Mononuclear cell (primary cell): Measurements from ENCODE around the gene PCCA. TPM values are rescaled to one million over a fixed set of nuclear protein-coding genes. Genes with fewer than 3 reads are reported as not detected.

Experiments used
- H3K27me3 ChIP-seq: 2 replicates; pipeline ENCODE4 v1.6.0; 2011; ENCODE audit warnings: low read length, control low read depth; ENCODE audit not compliant: insufficient read depth
- H3K4me1 ChIP-seq: 2 replicates; pipeline ENCODE4 v1.5.1; 2011; ENCODE audit warnings: mild to moderate bottlenecking, low read length, control low read depth; ENCODE audit not compliant: insufficient read depth
- H3K4me3 ChIP-seq: 2 replicates; pipeline ENCODE4 v1.5.1; 2011; ENCODE audit warnings: mild to moderate bottlenecking, low read length, moderate library complexity
- H3K9me3 ChIP-seq: 2 replicates; pipeline ENCODE4 v1.5.1; 2011; ENCODE audit warnings: low read depth, mild to moderate bottlenecking, control low read depth, low read length
- total RNA-seq: library from RNA; depleted of rRNA; stranded (reverse); fragments of >200 nt; gene quantifications from one replicate; pipeline ENCODE4 v1.2.3, GENCODE V29; 2012

The PCCA gene
- total RNA-seq, 1 donor: 7.9 TPM

GRCh38 chr13:100480676-100481075 lies 391.8 kb downstream of the PCCA start:
- H3K27me3 ChIP-seq: no peaks in the 10 kb centered on the region
- H3K4me1 ChIP-seq: peaks cover 8% of the 10 kb centered on the region
- no peaks in the 10 kb centered on the region for H3K9me3 ChIP-seq
- H3K4me3 ChIP-seq: no peak overlapping the region

- Histone ChIP-seq H3K4me1 (peaks cover 8% of the 10 kb centered on the region), H3K4me3 (no peak overlapping the region), H3K9me3 (no peaks in the 10 kb centered on the region), H3K27me3 (no peaks in the 10 kb centered on the region)
These were observed 394.2 kb downstream of the PCCA start for GRCh38 chr13:100483139-100483538.

- no peak overlapping the region for H3K4me3 ChIP-seq
- H3K4me1 ChIP-seq: peaks cover 8% of the 10 kb centered on the region
- no peaks in the 10 kb centered on the region for H3K27me3 ChIP-seq
- no peaks in the 10 kb centered on the region for H3K9me3 ChIP-seq
These were observed 395.0 kb downstream of the PCCA start for GRCh38 chr13:100483841-100484381.

- Histone ChIP-seq H3K4me1 (peaks cover 9% of the 10 kb centered on the region), H3K9me3 (no peaks in the 10 kb centered on the region), H3K27me3 (no peaks in the 10 kb centered on the region), H3K4me3 (no peak overlapping the region)
These were observed 395.8 kb downstream of the PCCA start for GRCh38 chr13:100484702-100485101.

- Histone ChIP-seq H3K4me1 (peaks cover 12% of the 10 kb centered on the region), H3K9me3 (no peaks in the 10 kb centered on the region), H3K27me3 (no peaks in the 10 kb centered on the region), H3K4me3 (no peak overlapping the region)
These were observed 396.4 kb downstream of the PCCA start for GRCh38 chr13:100485265-100485664.

GRCh38 chr13:100490692-100491091 lies 401.8 kb downstream of the PCCA start:
- Histone ChIP-seq H3K27me3 (no peaks in the 10 kb centered on the region), H3K4me1 (peaks cover 44% of the 10 kb centered on the region), H3K9me3 (no peaks in the 10 kb centered on the region), H3K4me3 (no peak overlapping the region)

- peaks cover 44% of the 10 kb centered on the region for H3K4me1 ChIP-seq
- no peaks in the 10 kb centered on the region for H3K9me3 ChIP-seq
- H3K4me3 ChIP-seq: no peak overlapping the region
- H3K27me3 ChIP-seq: no peaks in the 10 kb centered on the region
These were observed 402.4 kb downstream of the PCCA start for GRCh38 chr13:100491164-100491842.

- no peaks in the 10 kb centered on the region for H3K27me3 ChIP-seq
- H3K9me3 ChIP-seq: no peaks in the 10 kb centered on the region
- peaks cover 58% of the 10 kb centered on the region for H3K4me1 ChIP-seq
- no peak overlapping the region for H3K4me3 ChIP-seq
These were observed 404.5 kb downstream of the PCCA start for GRCh38 chr13:100493418-100493817.

- Histone ChIP-seq H3K4me1 (peaks cover 52% of the 10 kb centered on the region), H3K27me3 (no peaks in the 10 kb centered on the region), H3K4me3 (no peak overlapping the region), H3K9me3 (no peaks in the 10 kb centered on the region)
These were observed 406.6 kb downstream of the PCCA start for GRCh38 chr13:100495455-100495854.

GRCh38 chr13:100497389-100497788 lies 408.5 kb downstream of the PCCA start:
- no peak overlapping the region for H3K4me3 ChIP-seq

GRCh38 chr13:100502446-100502845 lies 413.6 kb downstream of the PCCA start:
- Histone ChIP-seq H3K4me3 (no peak overlapping the region), H3K27me3 (no peaks in the 10 kb centered on the region), H3K4me1 (peaks cover 13% of the 10 kb centered on the region), H3K9me3 (no peaks in the 10 kb centered on the region)

More at GRCh38 chr13:100497389-100497788, 408.5 kb downstream of the PCCA start:
- Histone ChIP-seq H3K9me3 (no peaks in the 10 kb centered on the region), H3K4me1 (peaks cover 33% of the 10 kb centered on the region), H3K27me3 (no peaks in the 10 kb centered on the region)

GRCh38 chr13:100503622-100504021 lies 414.7 kb downstream of the PCCA start:
- no peak overlapping the region for H3K4me3 ChIP-seq
- H3K4me1 ChIP-seq: peaks cover 8% of the 10 kb centered on the region
- no peaks in the 10 kb centered on the region for H3K9me3 ChIP-seq
- no peaks in the 10 kb centered on the region for H3K27me3 ChIP-seq

GRCh38 chr13:100506154-100506553 lies 417.3 kb downstream of the PCCA start:
- no peaks in the 10 kb centered on the region for H3K27me3 ChIP-seq
- H3K9me3 ChIP-seq: no peaks in the 10 kb centered on the region
- H3K4me1 ChIP-seq: peaks cover 8% of the 10 kb centered on the region
- H3K4me3 ChIP-seq: no peak overlapping the region

GRCh38 chr13:100506600-100507422 lies 417.9 kb downstream of the PCCA start:
- Histone ChIP-seq H3K4me1 (peaks cover 8% of the 10 kb centered on the region), H3K9me3 (no peaks in the 10 kb centered on the region), H3K27me3 (no peaks in the 10 kb centered on the region), H3K4me3 (no peak overlapping the region)

- Histone ChIP-seq H3K9me3 (no peaks in the 10 kb centered on the region), H3K27me3 (no peaks in the 10 kb centered on the region), H3K4me3 (no peak overlapping the region), H3K4me1 (peaks cover 8% of the 10 kb centered on the region)
These were observed 419.6 kb downstream of the PCCA start for GRCh38 chr13:100508455-100508854.
